ENCODE results near the gene FGD5. TPM values are rescaled to one million over a fixed set of nuclear protein-coding genes. Genes with fewer than 3 reads are reported as not detected.
A peak's percentile ranks its signal among the peaks of the same experiment; 100 is the strongest.

Gene FGD5
- total and polyA plus RNA-seq, 9 of the 15 experiments (the other 6 are each of a cell fraction or from before 2014, with no cell fraction given), result 0.18 TPM; not detected in 8

- TF ChIP-seq HEY1 (CRISPR knock-in tag; IDR thresholded peaks at IDR 0.05; ENCODE audit: borderline replicate concordance) (no peak), ZNF239 (CRISPR knock-in tag; IDR thresholded peaks at IDR 0.05) (no peak), POLR2AphosphoS5 (IDR thresholded peaks at IDR 0.05; ENCODE audit: control insufficient read depth, insufficient read depth, low read depth, low read length) (peak; percentile 68; the same call in 1 of the 2 replicates), HNRNPLL (IDR thresholded peaks at IDR 0.05; ENCODE audit: low read depth, low read length, poor library complexity, severe bottlenecking) (peak; percentile 73), MGA (IDR thresholded peaks at IDR 0.05) (peak; percentile 55; the same call in 1 of the 2 replicates), TFAM (CRISPR knock-in tag; conservative IDR thresholded peaks at IDR 0.05) (no peak), NFYB (IDR thresholded peaks at IDR 0.05; ENCODE audit: extremely low read depth, insufficient read length) (peak; percentile 60), ATF7 (IDR thresholded peaks at IDR 0.05) (peak; percentile 89), ZNF395 (CRISPR knock-in tag; IDR thresholded peaks at IDR 0.05) (peak; percentile 17; the same call in 1 of the 2 replicates), CBX2 (IDR thresholded peaks at IDR 0.05; ENCODE audit: insufficient read depth, low read length, poor library complexity, severe bottlenecking) (no peak), KDM4B (IDR thresholded peaks at IDR 0.05; ENCODE audit: borderline replicate concordance in 2 of 2, low read depth in 1 of 2) (peak in 1 of 2 experiments; percentile 87; a peak in 1 of 4 replicates), POLR2B (IDR thresholded peaks at IDR 0.05; ENCODE audit: low read depth, partially characterized antibody) (no peak)
Measured at GRCh38 chr3:14947886-14948608, 129.3 kb downstream of the FGD5 start (continued).

All from K562 (cell line).